SU-DHL-6 (cell line): ENCODE measurements around the gene ANO6.

Experiments
- H2AFZ ChIP-seq: fragments of 200-600 bp; sonication (generic); 2 replicates; pipeline ENCODE4 v1.6.1; 2014; ENCODE audit warnings: low read depth, mild to moderate bottlenecking, moderate library complexity, mixed read lengths, antibody characterized with exemption, low read length; ENCODE audit not compliant: severe bottlenecking
- H3F3A ChIP-seq: fragments of 200-600 bp; shearing (Covaris generic); 2 replicates; pipeline ENCODE4 v1.6.0; 2016; ENCODE audit warnings: antibody characterized with exemption, mild to moderate bottlenecking; ENCODE audit not compliant: insufficient read depth
- H3K27ac ChIP-seq: fragments of 200-600 bp; sonication (generic); 2 replicates; pipeline ENCODE4 v1.5.1; 2016; ENCODE audit warnings: low read depth, mild to moderate bottlenecking, low read length, moderate library complexity, mixed read lengths
- H3K27me3 ChIP-seq: fragments of 200-600 bp; sonication (generic), shearing (Covaris generic); 2 replicates; pipeline ENCODE4 v1.6.0; 2014; ENCODE audit warnings: mild to moderate bottlenecking, low read length
- H3K36me3 ChIP-seq: fragments of 200-600 bp; sonication (generic); 2 replicates; pipeline ENCODE4 v1.6.1; 2014; ENCODE audit warnings: mild to moderate bottlenecking, low read length, mixed read lengths
- H3K4me2 ChIP-seq: fragments of 300-600, 200-600 bp; shearing (Covaris generic), sonication (generic); 2 replicates; pipeline ENCODE4 v1.6.0; 2014; ENCODE audit warnings: low read length, low read depth, mild to moderate bottlenecking; ENCODE audit not compliant: poor library complexity, severe bottlenecking
- H3K4me3 ChIP-seq: fragments of 200-600 bp; sonication (generic); 2 replicates; pipeline ENCODE4 v1.5.1; 2014; ENCODE audit warnings: antibody characterized with exemption, low read length, mild to moderate bottlenecking, mixed read lengths; ENCODE audit not compliant: insufficient read depth, poor library complexity, severe bottlenecking
- H3K79me2 ChIP-seq: fragments of 200-600 bp; sonication (generic); 2 replicates; pipeline ENCODE4 v1.6.1; 2014; ENCODE audit warnings: mild to moderate bottlenecking, low read length, moderate library complexity; ENCODE audit not compliant: insufficient read depth
- H3K9ac ChIP-seq: fragments of 200-600 bp; sonication (generic); 2 replicates; pipeline ENCODE4 v1.7.0; 2014; ENCODE audit warnings: mild to moderate bottlenecking, low read length
- H3K9me2 ChIP-seq: fragments of 200-600 bp; sonication (generic); replicated peaks from 2 replicates; pipeline ENCODE4 v1.6.1; 2014; ENCODE audit warnings: low read length; ENCODE audit not compliant: insufficient read depth
- H3K9me3 ChIP-seq: fragments of 200-600 bp; sonication (generic); 2 replicates; pipeline ENCODE4 v1.6.1; 2014; ENCODE audit warnings: low read length, mixed read lengths; ENCODE audit not compliant: insufficient read depth
- H4K20me1 ChIP-seq: fragments of 200-600 bp; sonication (generic); 2 replicates; pipeline ENCODE4 v1.6.1; 2014; ENCODE audit warnings: low read depth, mild to moderate bottlenecking, antibody characterized with exemption, low read length, moderate library complexity, mixed read lengths
- EZH2phosphoT487 ChIP-seq: fragments of 200-600 bp; sonication (generic), shearing (Covaris generic); conservative IDR thresholded peaks from 2 replicates; pipeline ENCODE4 v1.6.1; 2018; ENCODE audit warnings: mild to moderate bottlenecking, antibody characterized with exemption, low read length, moderate library complexity, mixed read lengths
- TF ChIP-seq, protein P1 (sequence below): fragments of 200-600 bp; sonication (generic); IDR thresholded peaks from one replicate; pipeline ENCODE4 v1.5.1; 2017; ENCODE audit warnings: antibody characterized with exemption, mild to moderate bottlenecking, low read length, moderate library complexity; ENCODE audit not compliant: insufficient read depth, poor library complexity, severe bottlenecking

ANO6 gene

DNA sequence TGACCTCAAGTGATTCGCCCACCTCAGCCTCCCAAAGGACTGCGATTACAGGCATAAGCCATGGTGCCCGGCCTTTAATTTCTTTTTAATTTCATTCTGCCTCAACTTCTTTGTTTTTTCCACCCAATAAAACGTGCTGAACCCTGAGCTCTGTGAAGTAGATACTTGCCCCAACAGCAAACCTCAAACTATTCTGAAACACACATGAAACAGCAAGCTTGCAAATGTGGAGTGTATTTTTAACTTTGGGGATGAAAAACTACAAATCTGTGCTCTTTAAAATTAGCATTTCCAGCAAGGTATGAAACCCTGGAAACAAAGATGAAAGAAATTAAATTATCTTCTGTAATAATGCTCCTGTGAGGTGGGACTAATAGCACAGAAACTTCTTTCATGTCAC is 246.6 kb downstream of the ANO6 start:
- Histone ChIP-seq H3K9me2 (no peaks in the 10 kb centered on the region), H4K20me1 (no peaks in the 10 kb centered on the region), H3K4me2 (no peak overlapping the region), H3K79me2 (no peaks in the 10 kb centered on the region), H3K36me3 (no peaks in the 10 kb centered on the region), H3K9ac (no peak overlapping the region), H3K27me3 (no peaks in the 10 kb centered on the region), H2AFZ (no peak overlapping the region), H3F3A (no peaks in the 10 kb centered on the region), H3K4me3 (no peak overlapping the region), H3K27ac (no peak overlapping the region), H3K9me3 (no peaks in the 10 kb centered on the region)
- TF ChIP-seq EZH2phosphoT487, result no peak
- TF ChIP-seq, protein P1, sequence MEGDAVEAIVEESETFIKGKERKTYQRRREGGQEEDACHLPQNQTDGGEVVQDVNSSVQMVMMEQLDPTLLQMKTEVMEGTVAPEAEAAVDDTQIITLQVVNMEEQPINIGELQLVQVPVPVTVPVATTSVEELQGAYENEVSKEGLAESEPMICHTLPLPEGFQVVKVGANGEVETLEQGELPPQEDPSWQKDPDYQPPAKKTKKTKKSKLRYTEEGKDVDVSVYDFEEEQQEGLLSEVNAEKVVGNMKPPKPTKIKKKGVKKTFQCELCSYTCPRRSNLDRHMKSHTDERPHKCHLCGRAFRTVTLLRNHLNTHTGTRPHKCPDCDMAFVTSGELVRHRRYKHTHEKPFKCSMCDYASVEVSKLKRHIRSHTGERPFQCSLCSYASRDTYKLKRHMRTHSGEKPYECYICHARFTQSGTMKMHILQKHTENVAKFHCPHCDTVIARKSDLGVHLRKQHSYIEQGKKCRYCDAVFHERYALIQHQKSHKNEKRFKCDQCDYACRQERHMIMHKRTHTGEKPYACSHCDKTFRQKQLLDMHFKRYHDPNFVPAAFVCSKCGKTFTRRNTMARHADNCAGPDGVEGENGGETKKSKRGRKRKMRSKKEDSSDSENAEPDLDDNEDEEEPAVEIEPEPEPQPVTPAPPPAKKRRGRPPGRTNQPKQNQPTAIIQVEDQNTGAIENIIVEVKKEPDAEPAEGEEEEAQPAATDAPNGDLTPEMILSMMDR, result no peak

DNA sequence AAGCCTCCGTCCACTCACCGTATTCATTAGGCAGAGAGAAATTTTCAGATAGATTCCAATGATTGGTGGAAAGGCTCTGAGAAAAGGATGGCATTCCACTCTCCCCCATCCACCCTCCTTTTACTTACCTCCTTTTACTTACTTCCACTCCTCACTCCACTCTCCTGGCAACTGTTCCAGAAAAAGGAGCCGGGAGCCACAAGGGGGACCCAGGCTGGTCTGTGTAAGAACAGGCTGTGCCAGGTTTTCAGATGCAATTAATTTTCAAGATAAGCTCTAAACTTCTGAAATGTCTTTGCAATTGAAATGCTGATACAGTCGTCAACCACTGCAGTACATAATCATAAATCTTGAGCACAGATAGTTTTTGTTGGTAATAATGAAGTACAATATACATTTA is 248.8 kb downstream of the ANO6 start:
- no peaks in the 10 kb centered on the region for H3F3A ChIP-seq
- no peak for TF ChIP-seq EZH2phosphoT487
- TF ChIP-seq, protein P1, result no peak
- no peak overlapping the region for H3K4me3 ChIP-seq
- no peak overlapping the region for H2AFZ ChIP-seq
- H3K27me3 ChIP-seq, result no peaks in the 10 kb centered on the region
- no peak overlapping the region for H3K27ac ChIP-seq
- no peaks in the 10 kb centered on the region for H3K79me2 ChIP-seq
- H3K36me3 ChIP-seq, result no peaks in the 10 kb centered on the region
- H4K20me1 ChIP-seq, result no peaks in the 10 kb centered on the region
- no peaks in the 10 kb centered on the region for H3K9me3 ChIP-seq
- no peak overlapping the region for H3K4me2 ChIP-seq
- no peak overlapping the region for H3K9ac ChIP-seq
- H3K9me2 ChIP-seq, result no peaks in the 10 kb centered on the region

DNA sequence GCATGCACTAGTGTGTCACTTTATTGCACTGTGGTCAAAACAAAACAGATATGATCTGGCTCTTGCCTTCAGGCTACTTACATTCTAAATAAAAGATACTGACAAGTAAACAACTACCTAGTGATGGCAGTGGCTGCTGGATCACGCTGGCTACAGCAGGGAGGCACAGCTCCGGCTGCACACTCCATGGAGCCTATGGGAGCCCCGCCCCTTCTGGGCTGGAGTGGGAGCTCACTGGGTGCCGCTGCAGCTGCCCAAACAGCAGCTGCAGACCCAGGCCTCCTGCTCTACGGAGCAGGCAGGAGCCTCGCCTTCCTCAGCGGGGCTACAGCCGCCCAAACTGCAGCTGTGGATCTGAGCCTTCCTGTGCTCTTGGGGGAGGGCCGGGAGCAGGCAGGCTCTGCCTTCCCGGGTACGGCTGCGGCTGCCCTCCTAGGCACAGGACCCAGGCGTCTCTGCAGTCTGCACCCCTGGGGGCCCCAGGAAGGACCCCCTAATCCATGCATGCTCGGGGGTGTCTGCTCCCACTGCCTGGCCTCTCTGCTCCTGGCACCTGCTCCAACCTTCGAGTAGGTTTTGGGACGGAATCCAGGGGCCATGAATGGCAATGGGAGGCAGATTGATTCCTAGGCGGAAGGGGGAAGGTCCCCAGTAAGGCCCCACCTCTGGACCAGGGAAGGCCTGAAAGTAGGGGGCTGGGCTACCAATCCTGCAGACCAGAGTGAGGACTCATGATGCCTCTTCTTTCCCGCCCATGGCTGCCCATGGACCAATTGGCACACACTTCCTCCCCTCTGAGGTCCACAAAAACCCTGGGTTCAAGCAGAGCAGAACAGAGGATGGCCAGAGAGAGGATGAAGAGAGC is 253.1 kb downstream of the ANO6 start:
- TF ChIP-seq, protein P1, result no peak
- TF ChIP-seq EZH2phosphoT487, result no peak
- H3K4me3 ChIP-seq, result no peak overlapping the region
- H3K79me2 ChIP-seq, result no peaks in the 10 kb centered on the region

More for the DNA sequence above, 253.1 kb downstream of the ANO6 start:
- H3K9me2 ChIP-seq, result no peaks in the 10 kb centered on the region
- no peak overlapping the region for H3K27ac ChIP-seq
- H3K27me3 ChIP-seq, result no peaks in the 10 kb centered on the region
- no peak overlapping the region for H3K4me2 ChIP-seq
- H3K36me3 ChIP-seq, result no peaks in the 10 kb centered on the region
- H4K20me1 ChIP-seq, result no peaks in the 10 kb centered on the region
- no peak overlapping the region for H3K9ac ChIP-seq
- no peak overlapping the region for H2AFZ ChIP-seq
- H3F3A ChIP-seq, result no peaks in the 10 kb centered on the region
- H3K9me3 ChIP-seq, result no peaks in the 10 kb centered on the region
